ENCODE results near the gene NPAS3.

Gene NPAS3

DNA sequence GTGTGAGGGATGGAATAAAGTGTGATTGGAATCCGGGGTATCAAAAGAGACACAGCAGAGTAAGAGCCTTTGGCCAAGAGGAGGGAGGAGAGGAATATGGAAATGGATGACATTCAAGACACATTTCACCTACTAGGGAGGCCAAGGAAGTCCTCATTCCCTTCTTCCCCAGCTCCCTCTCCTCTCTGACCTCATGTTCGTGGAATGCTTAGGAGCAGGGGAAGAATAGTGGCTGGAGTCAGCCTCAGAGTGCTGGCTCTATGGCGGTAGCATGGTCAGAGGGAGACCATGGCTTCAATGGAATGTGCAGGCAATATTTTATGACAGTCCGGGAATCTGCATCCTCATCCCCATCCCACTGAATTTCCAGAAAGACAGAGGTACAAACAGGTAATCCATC is 815.6 kb downstream of the NPAS3 start:
- DNase-seq (ENCODE audit: low read depth in 2 of 2), result no peak

- DNase-seq (ENCODE audit: low read depth in 2 of 2), result no peak
Measured at GRCh38 chr14:33755358-33755757, 816.7 kb downstream of the NPAS3 start.

DNA sequence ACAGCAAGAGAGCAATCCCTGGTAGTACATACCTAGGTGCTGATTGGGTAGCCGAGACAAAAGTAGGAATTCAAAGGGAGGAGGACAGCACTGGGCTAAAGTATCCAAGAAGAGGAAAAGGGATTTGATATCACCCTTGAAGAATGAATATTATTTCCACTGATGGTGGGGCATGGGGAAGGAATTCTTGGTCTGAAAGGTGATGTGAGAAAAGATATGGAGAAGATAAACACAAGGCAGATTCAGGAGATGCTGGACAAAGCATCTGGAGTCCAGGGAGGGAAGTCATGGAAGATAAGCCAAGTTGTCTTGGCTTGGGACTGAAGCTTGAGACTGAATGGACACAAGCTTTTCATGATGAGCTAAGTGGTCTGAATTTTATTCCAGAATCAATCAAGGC is 818.2 kb downstream of the NPAS3 start:
- DNase-seq (ENCODE audit: low read depth in 2 of 2), result no peak

DNA sequence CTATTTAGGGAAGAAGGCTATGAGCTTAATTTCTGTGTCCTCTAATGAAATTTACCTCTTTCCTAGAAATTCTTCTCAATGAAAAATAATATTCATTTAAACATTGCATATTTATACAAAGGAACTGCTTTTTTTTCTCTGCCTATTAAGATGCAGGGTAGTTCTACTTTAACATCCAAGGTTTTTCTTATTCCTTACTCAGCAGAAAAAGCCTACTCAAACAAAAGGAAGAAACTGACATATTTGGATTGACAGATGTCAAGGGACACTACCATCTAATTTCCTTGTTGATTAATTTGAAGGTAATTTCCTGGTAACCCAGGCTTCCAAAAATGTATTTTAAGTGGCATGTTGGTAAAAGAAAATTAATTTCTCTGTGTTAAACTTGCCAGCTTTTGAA is 819.9 kb downstream of the NPAS3 start:
- DNase-seq (ENCODE audit: low read depth in 2 of 2), result no peak

DNA sequence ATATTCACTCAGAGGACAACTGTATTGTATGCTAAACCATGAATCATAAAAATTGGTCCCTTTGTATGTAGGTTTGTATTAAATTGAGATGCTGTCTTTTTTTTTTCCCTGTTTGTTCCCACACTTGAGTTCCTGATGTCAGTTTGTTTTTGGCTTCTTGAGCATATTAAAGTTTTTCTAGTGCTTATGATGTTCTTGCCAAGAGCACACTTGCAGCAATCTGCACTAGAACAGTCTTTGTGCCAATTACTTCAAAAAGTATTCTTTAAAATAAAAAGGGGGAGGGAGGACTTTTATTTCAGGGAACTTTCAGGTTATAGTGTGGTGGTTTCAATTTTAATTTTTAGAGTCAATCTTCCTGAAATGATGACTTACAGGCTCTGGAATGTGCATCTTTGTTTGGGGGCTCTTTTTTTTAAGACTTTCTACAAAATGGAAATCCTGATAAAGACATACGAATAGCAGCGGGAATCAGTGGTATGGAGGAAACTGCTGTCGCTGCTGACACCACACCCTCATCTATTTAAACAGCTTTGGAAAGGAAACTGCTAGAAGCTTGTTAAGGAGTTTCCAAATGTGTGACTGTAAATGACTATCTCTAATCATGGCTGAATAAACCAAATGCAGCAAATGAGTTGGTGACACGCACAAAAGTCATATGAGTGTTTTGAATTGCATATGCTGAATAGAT is 823.6 kb downstream of the NPAS3 start:
- no peak for DNase-seq (ENCODE audit: low read depth in 2 of 2)

GRCh38 chr14:33764876-33765650 is 826.4 kb downstream of the NPAS3 start:
- DNase-seq (ENCODE audit: low read depth in 2 of 2), result no peak

DNA sequence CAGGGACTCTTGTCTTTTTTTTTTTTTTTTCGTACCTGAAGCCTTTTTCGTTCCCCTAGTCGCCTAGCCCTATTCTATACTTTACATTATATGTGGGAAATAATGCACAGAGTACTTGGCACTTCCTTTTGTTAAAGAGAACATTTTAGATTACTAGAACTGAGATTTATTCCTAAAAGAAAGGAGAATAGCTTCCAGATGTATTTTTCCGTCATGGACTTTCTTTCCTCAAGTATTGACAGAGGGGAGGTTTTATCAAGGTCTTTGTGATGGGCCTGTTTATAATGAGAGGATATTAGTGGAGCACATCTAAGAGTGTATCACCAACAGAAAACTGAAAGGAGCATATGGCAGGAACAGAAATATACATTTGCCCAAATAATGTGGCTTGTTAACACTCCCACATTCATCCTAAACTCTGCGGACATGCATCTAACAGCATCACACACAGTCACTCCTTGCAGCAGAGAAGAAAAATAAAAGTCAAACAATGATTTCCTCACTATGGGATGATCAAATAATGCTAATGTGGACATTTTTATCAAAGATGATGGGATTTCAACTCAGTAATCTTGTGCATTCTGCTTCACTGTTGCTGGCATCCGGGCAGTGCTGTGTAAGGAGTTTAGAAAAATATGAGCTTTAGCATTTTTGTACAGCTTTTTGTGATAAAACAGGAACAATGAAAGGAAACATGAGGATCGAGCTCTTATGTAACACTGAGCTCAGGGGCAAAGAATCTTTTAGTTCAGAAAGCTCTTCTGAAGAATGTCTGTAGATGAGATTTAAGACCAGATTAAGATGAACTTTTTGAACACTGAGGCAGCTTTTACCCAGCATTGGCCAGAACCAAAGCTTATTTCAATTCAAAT is 829.1 kb downstream of the NPAS3 start:
- no peak for DNase-seq (ENCODE audit: low read depth in 2 of 2)

GRCh38 chr14:33768458-33768830 is 829.8 kb downstream of the NPAS3 start:
- DNase-seq (ENCODE audit: low read depth in 2 of 2), result no peak

- DNase-seq (ENCODE audit: low read depth in 2 of 2), result no peak
Measured at GRCh38 chr14:33773205-33774030, 834.7 kb downstream of the NPAS3 start.

GRCh38 chr14:33774161-33774560 is 835.5 kb downstream of the NPAS3 start:
- DNase-seq (ENCODE audit: low read depth in 2 of 2), result no peak

DNA sequence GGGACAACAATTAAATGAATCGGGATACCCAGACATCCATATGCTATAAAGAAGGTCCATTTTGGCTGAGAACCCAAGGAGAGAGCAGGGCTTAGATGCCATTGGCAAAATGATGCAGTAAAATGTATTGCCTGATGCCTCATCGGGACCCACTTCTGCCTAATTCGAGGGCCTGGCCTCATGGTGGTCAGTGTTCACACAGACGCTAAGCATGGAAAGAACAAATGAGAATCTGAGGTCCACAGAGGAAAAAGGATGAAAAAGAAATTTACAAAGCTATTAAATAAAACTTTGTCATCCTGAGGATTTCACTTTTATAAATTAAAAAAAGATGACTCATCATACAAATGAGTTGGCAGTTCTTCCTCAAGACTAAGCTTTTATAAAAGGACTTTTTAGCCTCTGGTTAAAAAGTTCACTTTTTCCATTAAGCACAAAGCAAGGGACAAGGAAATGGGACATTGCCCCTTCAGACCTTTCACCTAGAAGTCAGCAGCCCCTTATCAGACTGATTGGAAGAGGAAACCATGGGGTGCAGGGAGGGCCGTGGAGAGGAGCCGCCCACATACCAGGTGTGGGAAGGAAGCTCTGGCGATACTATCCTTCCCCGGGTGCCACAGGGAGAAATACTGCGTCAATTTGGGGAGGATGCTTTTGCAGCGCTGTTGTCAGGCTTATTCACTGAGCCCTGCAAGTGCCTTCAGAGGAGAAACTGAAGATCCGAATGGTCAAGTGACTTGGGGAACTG is 836.2 kb downstream of the NPAS3 start:
- no peak for DNase-seq (ENCODE audit: low read depth in 2 of 2)

GRCh38 chr14:33776871-33777270 is 838.2 kb downstream of the NPAS3 start:
- DNase-seq (ENCODE audit: low read depth in 2 of 2), result no peak

- DNase-seq (ENCODE audit: low read depth in 2 of 2), result no peak
Measured at GRCh38 chr14:33777681-33778080, 839.0 kb downstream of the NPAS3 start.

DNA sequence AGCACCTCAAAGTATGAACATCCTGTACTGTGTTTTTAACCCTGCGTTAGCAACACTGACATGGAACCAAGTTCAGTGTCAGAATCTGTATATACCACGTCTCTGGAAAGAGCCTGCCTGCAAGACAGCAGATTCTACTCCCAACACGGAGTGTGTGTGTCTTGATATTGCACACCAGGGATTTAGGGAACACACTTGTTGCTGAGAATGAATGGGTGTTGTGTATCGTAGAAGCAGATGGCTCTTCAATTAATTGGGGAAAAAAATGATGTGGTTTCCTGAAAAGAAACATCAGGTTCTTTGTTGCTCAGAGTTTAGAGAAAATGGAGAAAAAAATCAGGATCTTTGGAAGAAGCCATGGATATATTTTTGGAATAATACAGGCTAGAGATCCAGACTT is 841.4 kb downstream of the NPAS3 start:
- DNase-seq (ENCODE audit: low read depth in 2 of 2), result no peak

DNA sequence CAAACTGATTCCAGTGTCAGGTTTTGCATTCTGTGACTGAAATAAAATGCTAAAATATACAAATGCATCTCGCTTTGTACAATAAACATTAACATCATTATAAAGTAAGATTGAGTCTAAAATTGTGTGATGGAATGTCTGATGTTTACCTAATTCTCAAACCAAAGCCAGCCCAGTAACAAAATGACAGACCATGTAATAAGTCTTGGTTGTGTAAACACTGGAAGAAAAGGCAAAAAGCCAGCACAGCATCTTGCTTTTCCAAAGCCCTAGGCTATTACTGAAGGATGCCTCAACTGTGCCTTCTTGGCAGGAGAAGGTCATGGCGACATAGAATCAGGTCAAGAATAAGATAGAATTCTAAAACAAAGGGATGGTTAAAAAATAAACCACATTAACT is 842.6 kb downstream of the NPAS3 start:
- DNase-seq (ENCODE audit: low read depth in 2 of 2), result no peak

- no peak for DNase-seq (ENCODE audit: low read depth in 2 of 2)
Measured at GRCh38 chr14:33782923-33783322, 844.2 kb downstream of the NPAS3 start.

- no peak for DNase-seq (ENCODE audit: low read depth in 2 of 2)
Measured at GRCh38 chr14:33786091-33786825, 847.6 kb downstream of the NPAS3 start.

- DNase-seq (ENCODE audit: low read depth in 2 of 2), result no peak
Measured at GRCh38 chr14:33788161-33788560, 849.5 kb downstream of the NPAS3 start.

DNA sequence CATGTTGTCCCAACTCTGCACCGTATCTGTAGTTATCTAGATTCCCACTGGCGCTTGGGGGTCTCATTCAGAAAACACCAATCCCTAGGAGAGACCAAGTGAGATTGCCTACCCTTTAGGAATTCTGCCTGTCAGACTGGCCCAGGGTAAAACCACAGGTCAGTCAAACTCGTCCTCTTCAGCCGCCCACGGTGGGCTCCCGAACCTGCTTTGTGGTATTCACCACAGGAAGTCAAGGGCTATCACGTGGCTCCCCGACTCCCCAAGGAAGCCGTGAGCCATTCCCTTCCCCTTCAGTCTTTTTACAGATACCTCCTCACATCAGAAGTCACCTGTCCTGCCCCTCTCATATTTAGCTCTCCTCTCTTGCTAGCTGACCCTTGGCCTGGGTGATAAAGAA is 852.3 kb downstream of the NPAS3 start:
- DNase-seq (ENCODE audit: low read depth in 2 of 2), result no peak

DNA sequence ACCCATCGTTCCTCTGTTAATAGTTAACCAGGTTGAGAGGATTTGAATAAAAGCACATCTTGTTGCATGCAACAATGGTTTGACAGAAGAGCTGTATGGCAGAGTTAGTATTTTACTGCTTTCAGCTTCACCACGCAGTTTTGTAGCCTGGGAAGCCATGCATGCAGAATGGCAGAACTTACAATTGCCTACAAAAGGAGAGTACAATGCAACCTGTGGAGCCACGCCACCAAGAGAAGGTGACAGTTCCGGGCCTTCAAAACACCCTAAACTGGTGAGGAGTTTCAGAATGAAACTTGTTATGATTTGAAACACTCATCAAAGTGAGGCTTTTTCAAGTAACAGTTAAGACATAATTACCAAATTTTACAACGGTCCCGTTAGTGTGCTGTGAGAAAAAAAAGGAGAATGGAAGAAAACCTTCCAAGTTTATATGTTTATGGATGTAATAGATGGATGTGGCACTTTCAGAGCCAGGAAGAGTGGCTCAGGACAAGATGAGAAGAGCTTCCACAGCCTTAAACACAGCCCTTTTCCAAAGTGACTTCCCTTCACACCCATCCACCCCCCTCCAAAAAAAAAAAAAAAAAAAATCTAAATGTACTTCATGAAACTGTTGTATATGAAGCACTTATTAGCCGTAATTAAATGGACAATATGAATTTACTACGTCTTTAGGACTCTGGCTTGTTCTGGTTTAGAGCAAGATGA is 853.5 kb downstream of the NPAS3 start:
- DNase-seq (ENCODE audit: low read depth in 2 of 2), result no peak
